NB4 (cell line): ENCODE data around the gene FSTL4.

Source experiments
- DNase-seq: peaks from one replicate; pipeline ENCODE4 v3.0.0; 2010; ENCODE audit warnings: low read depth
- H3K4me3 ChIP-seq: one replicate; pipeline ENCODE4 v1.5.1; 2011; ENCODE audit warnings: mild to moderate bottlenecking, low read depth, low read length, moderate library complexity
- MYC ChIP-seq: IDR thresholded peaks from 2 replicates; pipeline ENCODE4 v1.6.1; 2011; ENCODE audit warnings: low read depth, low read length
- POLR2A ChIP-seq: IDR thresholded peaks from 2 replicates; pipeline ENCODE4 v1.6.1; 2011; ENCODE audit warnings: mild to moderate bottlenecking; ENCODE audit not compliant: insufficient read length; ENCODE audit errors: extremely low read depth
- TF ChIP-seq, protein P1 (sequence below): IDR thresholded peaks from 2 replicates; pipeline ENCODE4 v1.6.1; 2011; ENCODE audit warnings: low read depth, low read length
- TF ChIP-seq, protein P2 (sequence below): IDR thresholded peaks from one replicate; pipeline ENCODE4 v1.5.1; 2012; ENCODE audit warnings: low read depth, low read length

FSTL4 gene

DNA sequence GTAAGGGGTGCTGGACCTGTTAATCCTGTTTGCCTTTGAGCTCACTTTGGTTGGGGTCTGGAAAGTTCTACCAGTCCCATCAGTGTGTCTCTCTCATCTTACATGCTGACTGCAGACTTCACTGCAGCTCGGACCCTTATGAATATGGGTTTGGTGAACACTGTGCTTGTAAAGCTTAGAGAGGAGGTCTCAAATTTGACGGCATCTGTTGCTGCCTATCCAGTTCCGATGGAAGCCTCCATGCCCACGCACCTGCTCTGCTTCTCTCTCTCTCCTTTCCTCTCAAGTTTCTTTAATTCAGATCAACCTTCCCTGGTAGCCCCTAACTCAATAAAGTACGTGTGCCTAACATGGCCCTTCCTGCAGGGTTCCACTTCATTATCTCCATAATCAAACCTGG lies 342.6 kb downstream of the FSTL4 start:
- no peak overlapping the region for H3K4me3 ChIP-seq

DNA sequence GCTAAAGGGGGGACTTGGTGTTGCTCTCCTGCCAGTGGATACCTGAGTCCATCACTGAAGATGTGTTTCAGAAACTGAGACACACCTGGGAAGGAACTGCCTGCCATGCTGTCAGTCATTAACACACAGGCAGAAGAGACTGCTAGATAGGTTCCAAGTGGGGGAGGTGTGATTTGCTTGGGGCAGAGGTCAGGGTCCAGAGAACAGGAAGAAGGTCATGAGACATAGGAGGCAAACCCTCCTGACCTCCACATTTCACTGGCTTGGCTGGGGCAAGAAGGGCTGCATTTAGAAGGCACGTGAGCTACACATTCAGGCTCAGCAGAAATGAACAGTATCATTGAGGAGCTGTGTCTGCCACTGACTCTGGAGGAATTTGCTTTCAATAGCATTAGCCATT lies 344.7 kb downstream of the FSTL4 start:
- DNase-seq = no peak
- TF ChIP-seq POLR2A (no peak), MYC (no peak)
- TF ChIP-seq, protein P1, sequence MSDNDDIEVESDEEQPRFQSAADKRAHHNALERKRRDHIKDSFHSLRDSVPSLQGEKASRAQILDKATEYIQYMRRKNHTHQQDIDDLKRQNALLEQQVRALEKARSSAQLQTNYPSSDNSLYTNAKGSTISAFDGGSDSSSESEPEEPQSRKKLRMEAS = no peak
- TF ChIP-seq, protein P2, sequence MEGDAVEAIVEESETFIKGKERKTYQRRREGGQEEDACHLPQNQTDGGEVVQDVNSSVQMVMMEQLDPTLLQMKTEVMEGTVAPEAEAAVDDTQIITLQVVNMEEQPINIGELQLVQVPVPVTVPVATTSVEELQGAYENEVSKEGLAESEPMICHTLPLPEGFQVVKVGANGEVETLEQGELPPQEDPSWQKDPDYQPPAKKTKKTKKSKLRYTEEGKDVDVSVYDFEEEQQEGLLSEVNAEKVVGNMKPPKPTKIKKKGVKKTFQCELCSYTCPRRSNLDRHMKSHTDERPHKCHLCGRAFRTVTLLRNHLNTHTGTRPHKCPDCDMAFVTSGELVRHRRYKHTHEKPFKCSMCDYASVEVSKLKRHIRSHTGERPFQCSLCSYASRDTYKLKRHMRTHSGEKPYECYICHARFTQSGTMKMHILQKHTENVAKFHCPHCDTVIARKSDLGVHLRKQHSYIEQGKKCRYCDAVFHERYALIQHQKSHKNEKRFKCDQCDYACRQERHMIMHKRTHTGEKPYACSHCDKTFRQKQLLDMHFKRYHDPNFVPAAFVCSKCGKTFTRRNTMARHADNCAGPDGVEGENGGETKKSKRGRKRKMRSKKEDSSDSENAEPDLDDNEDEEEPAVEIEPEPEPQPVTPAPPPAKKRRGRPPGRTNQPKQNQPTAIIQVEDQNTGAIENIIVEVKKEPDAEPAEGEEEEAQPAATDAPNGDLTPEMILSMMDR = no peak
- no peak overlapping the region for H3K4me3 ChIP-seq

More for the DNA sequence above, 342.6 kb downstream of the FSTL4 start:
- TF ChIP-seq POLR2A (no peak), MYC (no peak)
- TF ChIP-seq, protein P2 = no peak
- TF ChIP-seq, protein P1 = no peak
- DNase-seq = no peak

DNA sequence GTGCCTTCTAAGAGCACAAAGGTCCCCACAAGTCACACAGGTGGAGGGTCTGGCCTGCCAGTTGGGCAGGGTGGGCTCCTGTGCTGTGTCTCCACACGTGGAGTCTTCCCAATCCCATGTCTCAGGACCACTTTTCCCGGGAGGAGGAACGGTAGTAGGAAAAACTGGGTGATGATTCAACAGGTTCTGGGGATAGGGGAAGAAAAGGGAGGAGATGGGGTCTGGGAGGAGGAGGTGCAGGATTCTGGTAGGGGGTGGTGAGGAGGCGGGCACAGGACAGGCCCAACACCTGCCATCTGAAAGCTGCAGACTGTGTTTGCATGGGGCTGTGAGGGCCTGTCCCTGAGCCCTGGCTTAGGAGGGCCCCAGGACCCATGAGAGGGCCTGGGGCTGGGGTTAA lies 345.4 kb downstream of the FSTL4 start:
- TF ChIP-seq POLR2A (no peak), MYC (no peak)
- TF ChIP-seq, protein P2 = no peak
- TF ChIP-seq, protein P1 = no peak
- DNase-seq = no peak
- no peak overlapping the region for H3K4me3 ChIP-seq

GRCh38 chr5:133266527-133266878 lies 345.8 kb downstream of the FSTL4 start:
- no peak overlapping the region for H3K4me3 ChIP-seq
- DNase-seq = no peak

GRCh38 chr5:133265720-133266526 lies 346.4 kb downstream of the FSTL4 start:
- no peak overlapping the region for H3K4me3 ChIP-seq
- no peak for TF ChIP-seq POLR2A
- TF ChIP-seq MYC = peak; percentile 27; the same call in 1 of the 2 replicates
- TF ChIP-seq, protein P2 = no peak
- TF ChIP-seq, protein P1 = peak; percentile 22; the same call in 1 of the 2 replicates
- peak; percentile 55 for DNase-seq

More at GRCh38 chr5:133266527-133266878, 345.8 kb downstream of the FSTL4 start:
- TF ChIP-seq, protein P2 = no peak
- TF ChIP-seq, protein P1 = no peak
- no peak for TF ChIP-seq MYC
- TF ChIP-seq POLR2A = no peak
